Spleen (tissue), 11 donors: Measurements from ENCODE around the gene LSM11. TPM values are rescaled to one million over a fixed set of nuclear protein-coding genes. Genes with fewer than 3 reads are reported as not detected.

ENCODE experiments used
- DNase-seq: peaks from one replicate; pipeline ENCODE4 v3.0.0-alpha.2; 2020
- H3K27ac ChIP-seq, 8 donors: fragments of 200-600 bp; sonication (generic) in 7 of 8; 1 replicate in 4 of 8; 2 replicates in 4 of 8; pipeline versions ENCODE4 v1.5.0 to v1.8.0; 2016 to 2021; ENCODE audit warnings: inconsistent platforms in 4 of 8, mild to moderate bottlenecking in 4 of 8, moderate library complexity in 1 of 8
- H3K27me3 ChIP-seq, 7 donors: fragments of 200-600 bp; sonication (generic) in 6 of 7; replicated peaks in 1 of 7; 1 replicate in 4 of 7; 2 replicates in 3 of 7; pipeline versions ENCODE4 v1.5.0 to v1.8.0; 2016 to 2021; ENCODE audit warnings: inconsistent platforms in 3 of 7, mild to moderate bottlenecking in 1 of 7
- H3K36me3 ChIP-seq, 6 donors: fragments of 200-600 bp; sonication (generic) in 5 of 6; 1 replicate in 4 of 6; 2 replicates in 2 of 6; pipeline versions ENCODE4 v1.5.0 to v1.8.0; 2016 to 2021; ENCODE audit warnings: inconsistent platforms in 2 of 6
- H3K4me1 ChIP-seq, 6 donors: fragments of 200-600 bp; sonication (generic) in 5 of 6; 1 replicate in 3 of 6; 2 replicates in 3 of 6; pipeline versions ENCODE4 v1.5.0 to v1.8.0; 2016 to 2021; ENCODE audit warnings: inconsistent platforms in 3 of 6
- H3K4me3 ChIP-seq, 8 donors: fragments of 200-600 bp; sonication (generic) in 7 of 8; 1 replicate in 4 of 8; 2 replicates in 4 of 8; pipeline versions ENCODE4 v1.5.0 to v1.8.0; 2016 to 2021; ENCODE audit warnings: inconsistent platforms in 4 of 8, mild to moderate bottlenecking in 4 of 8, moderate library complexity in 2 of 8
- H3K9me3 ChIP-seq, 8 donors: fragments of 200-600 bp; sonication (generic) in 7 of 8; 1 replicate in 4 of 8; 2 replicates in 4 of 8; pipeline versions ENCODE4 v1.5.0 to v1.8.0; 2016 to 2021; ENCODE audit warnings: inconsistent platforms in 4 of 8
- CTCF ChIP-seq, 11 experiments: fragments of 200-600 bp in 7 of 11; fragments of 450-650 bp in 4 of 11; sonication (generic) in 4 of 11; IDR thresholded peaks in 8 of 11; conservative IDR thresholded peaks in 3 of 11; 1 replicate in 7 of 11; 2 replicates in 4 of 11; pipeline versions ENCODE4 v1.4.0 to v1.8.0; 2016 to 2021; ENCODE audit warnings: antibody characterized with exemption in 11 of 11, inconsistent platforms in 4 of 11, mild to moderate bottlenecking in 1 of 11
- POLR2A ChIP-seq, 3 donors: fragments of 450-650 bp; IDR thresholded peaks; one replicate each; pipeline ENCODE4 v1.5.1; 2017; ENCODE audit warnings: antibody characterized with exemption in 3 of 3, mild to moderate bottlenecking in 1 of 3
- POLR2AphosphoS5 ChIP-seq, 3 donors: sonication (generic); formaldehyde crosslinking; IDR thresholded peaks; one replicate each; pipeline ENCODE4 v1.5.1; 2017; ENCODE audit warnings: antibody characterized with exemption in 3 of 3
- WGBS, 5 donors: extraction: QIAGEN DNeasy Blood & Tissue Kit in 3 of 5; methylation state at CpG; one replicate each; pipeline versions ENCODE4 v1.1.5 to v1.1.7; 2013 to 2018; 5-methylcytosine and 5-hydroxymethylcytosine counted together
- intact Hi-C: fragments of 100-400 bp; cut with DNase I; formaldehyde crosslinking; loops from one replicate; pipeline ENCODE4 v1.15.0; 2023; ENCODE audit warnings: low total_unique reads
- polyA plus RNA-seq, 3 donors: library from polyadenylated mRNA; stranded (reverse); fragments of 200-250 nt; gene quantifications; one replicate each; pipeline ENCODE4 v1.2.1, GENCODE V29; 2013
- small RNA-seq, 4 donors: library from RNA; depleted of rRNA; stranded (forward); fragments of <200 nt; gene quantifications; one replicate each; pipeline ENCODE3, GENCODE V24; 2016
- total RNA-seq, 7 donors: library from RNA; depleted of rRNA in 3 of 7; stranded (reverse); fragments of >200 nt in 3 of 7; fragmentation: NEBNext Ultra II Directional in 4 of 7; extraction: Animal tissue kit (Norgen Biotek cat#: 25700) in 4 of 7; gene quantifications; one replicate each; pipeline versions ENCODE4 v1.1.0 to v1.2.1, GENCODE V29; 2016 to 2021
- donor health status: healthy with polysubstance abuse.
- donor health status: DM: no; HTN: no; CAD: no; lungs with moderate emphysema.
- donor health status: DM: no; HTN: no; CAD: no.
- donor health status: Bipolar disorder and iron deficiency.
- donor health status: healthy.
- donor health status: DM: no; HTN: no; CAD: no.
- donor health status: DM: yes; HTN: yes; CAD: no.

The LSM11 gene
- total and polyA plus RNA-seq, 10 donors = 1.2 to 4.6 (median 3.2) TPM

- H3K9me3 ChIP-seq = no peaks in the 10 kb centered on the region
- WGBS, 5 donors = 95 to 99% (median 97%) methylated on average over 6 of the region's 6 CpGs
- H3K36me3 ChIP-seq = peaks cover 0 to 91% (median 52%) of the 10 kb centered on the region in 6 donors
- H3K4me1 ChIP-seq = no peaks in the 10 kb centered on the region
- TF ChIP-seq POLR2AphosphoS5 (IDR thresholded peaks at IDR 0.05) (no peak), CTCF (IDR thresholded peaks at IDR 0.05 in 8 of 11, conservative IDR thresholded peaks at IDR 0.05 in 3 of 11) (no peak), POLR2A (IDR thresholded peaks at IDR 0.05) (no peak)
- no peak overlapping the region for H3K4me3 ChIP-seq
- no peak overlapping the region for H3K27ac ChIP-seq
- H3K27me3 ChIP-seq = no peaks in the 10 kb centered on the region
- intact Hi-C loops = no loop called here
- DNase-seq = no peak
Measured at GRCh38 chr5:157802736-157803135, 59.2 kb downstream of the LSM11 start.

- peaks cover 0 to 100% (median 70%) of the 10 kb centered on the region in 6 donors for H3K36me3 ChIP-seq
- TF ChIP-seq POLR2AphosphoS5 (IDR thresholded peaks at IDR 0.05) (no peak), POLR2A (IDR thresholded peaks at IDR 0.05) (no peak), CTCF (IDR thresholded peaks at IDR 0.05 in 8 of 11, conservative IDR thresholded peaks at IDR 0.05 in 3 of 11) (no peak)
- no peak overlapping the region for H3K4me3 ChIP-seq
- 69 to 98% (median 92%) methylated on average over 2 of the region's 2 CpGs for WGBS, 5 donors
- DNase-seq = no peak
- no peak overlapping the region for H3K27ac ChIP-seq
- intact Hi-C loops = no loop called here
- no peaks in the 10 kb centered on the region for H3K4me1 ChIP-seq
- no peaks in the 10 kb centered on the region for H3K9me3 ChIP-seq
- H3K27me3 ChIP-seq = no peaks in the 10 kb centered on the region
Measured at GRCh38 chr5:157808043-157808442, 64.5 kb downstream of the LSM11 start.

Small RNA genes within 50 kb of the gene (small RNA-seq; reads per million reads assigned to genes)
- gene AC026407.1 = 0 reads per million in 4 donors
- gene RNU6-260P = 0 reads per million in 4 donors

Other genes starting within 250 kb of the LSM11 start
- 10 to 100 TPM; 45.8 to 71.1 (median 52.9) TPM for gene ADAM19, start 167.9 kb upstream of the LSM11 start, total RNA-seq
- gene ADAM19, start 167.9 kb upstream of the LSM11 start, polyA plus RNA-seq = 10 to 100 TPM; 10.9 to 13.0 (median 11.5) TPM
- under 1 TPM in 5 of 7 donors, not detected in 2; 0.09 to 0.27 (median 0.20) TPM for gene SOX30, start 91.3 kb upstream of the LSM11 start, total RNA-seq
- under 1 TPM; 0.02 to 0.13 (median 0.11) TPM for gene SOX30, start 91.3 kb upstream of the LSM11 start, polyA plus RNA-seq
- not detected for gene C5orf52, start 72.2 kb upstream of the LSM11 start, total RNA-seq
- gene C5orf52, start 72.2 kb upstream of the LSM11 start, polyA plus RNA-seq = not detected
- gene THG1L, start 12.3 kb upstream of the LSM11 start, total RNA-seq = 10 to 100 TPM in 2 of 7 donors, 1 to 10 TPM in 5; 7.5 to 13.0 (median 8.8) TPM
- gene THG1L, start 12.3 kb upstream of the LSM11 start, polyA plus RNA-seq = 10 to 100 TPM in 2 of 3 donors, 1 to 10 TPM in 1; 8.3 to 17.8 (median 17.0) TPM
- 100 to 1,000 TPM in 3 of 7 donors, 10 to 100 TPM in 4; 54.7 to 130 (median 68.7) TPM for gene CLINT1, start 115.4 kb downstream of the LSM11 start, total RNA-seq
- 10 to 100 TPM; 26.7 to 29.4 (median 28.3) TPM for gene CLINT1, start 115.4 kb downstream of the LSM11 start, polyA plus RNA-seq